HPDE6-E6E7 (cell line): ENCODE measurements around the gene FYN.
"Not testable (repeated sequence)": the region's sequence is repeated elsewhere in the genome, so short reads cannot be mapped to it uniquely, and the experiment has no call there.

Experiments
- DNase-seq: peaks from one replicate; pipeline ENCODE4 v3.0.0; 2011; ENCODE audit warnings: missing footprints; ENCODE audit errors: extremely low spot score

FYN gene

GRCh38 chr6:111662794-111663593, 210.3 kb downstream of the FYN start:
- no peak for DNase-seq

DNA sequence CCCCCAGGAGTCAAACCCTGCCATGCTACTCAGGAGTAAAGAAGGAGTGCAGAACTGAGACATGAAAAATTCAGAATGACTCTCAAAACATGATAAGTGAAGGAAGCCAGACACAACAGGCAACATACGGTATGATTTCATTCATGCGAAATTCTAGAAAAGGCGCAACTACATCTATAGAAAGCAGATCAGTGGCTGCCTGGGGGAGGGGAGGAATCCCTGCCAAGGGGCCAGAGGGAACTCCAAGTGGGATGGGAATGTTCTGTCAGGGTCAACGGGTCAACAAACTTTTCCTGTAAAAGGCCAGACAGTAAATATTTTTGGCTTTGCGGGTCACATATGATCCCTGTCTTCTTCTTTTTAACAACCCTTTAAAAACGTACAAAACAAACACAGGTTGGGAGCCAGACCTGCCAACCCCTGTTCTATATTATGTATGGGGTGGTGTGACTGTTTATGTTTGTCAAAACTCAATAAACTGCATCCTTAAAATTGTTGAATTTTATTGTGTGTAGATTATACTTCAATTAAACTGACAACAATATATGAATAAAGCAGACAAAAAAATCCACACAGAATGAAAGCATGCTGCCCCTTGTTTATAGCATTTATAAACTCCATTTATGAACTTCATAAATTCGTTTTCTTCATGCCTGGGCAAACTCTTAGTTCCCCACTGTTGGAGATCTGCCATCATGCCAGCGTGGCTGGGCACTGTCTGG, 211.0 kb downstream of the FYN start:
- no peak for DNase-seq

DNA sequence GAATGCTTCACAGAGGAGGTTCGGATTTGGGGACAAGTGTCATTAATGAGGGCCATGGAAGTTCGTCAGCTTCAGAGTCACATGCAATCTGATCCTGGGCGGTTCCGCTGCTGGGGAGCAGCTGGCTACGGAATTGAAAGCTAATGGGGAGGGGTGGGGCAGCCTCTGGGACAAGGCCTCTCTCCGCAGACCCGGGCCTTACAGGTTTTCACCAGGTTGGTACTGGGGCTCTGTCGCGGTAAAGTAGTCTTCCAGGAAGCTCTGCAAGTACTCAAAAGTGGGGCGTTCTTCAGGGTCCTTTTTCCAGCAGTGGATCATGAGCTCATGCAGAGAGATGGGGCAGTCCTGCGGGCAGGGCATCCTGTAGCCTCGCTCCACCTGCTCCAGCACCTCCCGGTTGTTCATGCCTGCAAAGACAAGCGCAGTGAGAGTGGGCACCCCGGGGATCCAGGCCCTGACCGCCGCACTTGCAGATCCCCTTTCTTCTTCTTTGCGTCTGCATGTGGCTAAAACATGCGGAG, 211.7 kb downstream of the FYN start:
- DNase-seq = no peak

GRCh38 chr6:111660531-111660930, 212.7 kb downstream of the FYN start:
- no peak for DNase-seq

- DNase-seq = no peak
These were observed 214.6 kb downstream of the FYN start for GRCh38 chr6:111658462-111659154.

- DNase-seq = peak; percentile 31
These were observed 216.1 kb downstream of the FYN start for GRCh38 chr6:111657146-111657545.

DNA sequence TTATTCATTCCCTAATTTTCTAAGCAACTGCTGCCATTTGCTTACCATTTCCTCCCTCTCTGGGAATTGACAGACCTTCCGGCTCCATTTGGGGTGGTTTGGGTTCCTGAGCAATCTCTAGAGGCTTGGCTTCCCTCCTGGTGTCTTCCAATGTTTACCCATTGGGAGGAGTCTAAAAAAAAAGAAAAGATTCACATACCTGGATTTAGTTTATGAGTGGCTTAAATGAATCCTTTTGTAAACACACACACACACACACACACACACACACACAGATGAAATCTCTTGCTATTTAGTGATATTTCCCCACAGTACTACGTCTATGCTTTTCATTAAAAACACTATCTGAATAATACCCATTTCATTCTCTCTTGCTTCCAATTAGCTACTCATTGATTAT, 219.3 kb downstream of the FYN start:
- no peak for DNase-seq

- DNase-seq = no peak
These were observed 219.8 kb downstream of the FYN start for GRCh38 chr6:111653434-111653833.

DNA sequence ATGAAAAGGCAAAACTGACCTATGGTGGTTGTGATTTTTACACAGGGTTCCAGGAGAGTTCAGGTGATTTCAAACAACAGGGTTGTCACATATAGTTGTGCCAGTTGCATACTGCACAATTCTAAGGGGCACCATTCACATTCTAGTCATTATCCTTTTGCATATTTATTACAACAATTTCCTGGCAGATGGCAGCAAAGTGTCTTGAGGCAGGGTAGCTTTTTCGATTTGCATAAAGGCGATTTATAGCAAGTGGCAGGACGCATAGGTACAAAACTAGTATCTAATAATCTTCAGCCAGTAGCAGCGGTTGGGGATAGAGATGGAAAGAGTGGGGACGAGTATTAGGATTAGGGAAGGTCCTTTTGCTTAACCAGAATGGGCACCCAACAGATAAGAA, 221.1 kb downstream of the FYN start:
- DNase-seq = no peak

GRCh38 chr6:111651185-111652034, 221.8 kb downstream of the FYN start:
- no peak for DNase-seq

- no peak for DNase-seq
These were observed 223.2 kb downstream of the FYN start for GRCh38 chr6:111650049-111650448.

DNA sequence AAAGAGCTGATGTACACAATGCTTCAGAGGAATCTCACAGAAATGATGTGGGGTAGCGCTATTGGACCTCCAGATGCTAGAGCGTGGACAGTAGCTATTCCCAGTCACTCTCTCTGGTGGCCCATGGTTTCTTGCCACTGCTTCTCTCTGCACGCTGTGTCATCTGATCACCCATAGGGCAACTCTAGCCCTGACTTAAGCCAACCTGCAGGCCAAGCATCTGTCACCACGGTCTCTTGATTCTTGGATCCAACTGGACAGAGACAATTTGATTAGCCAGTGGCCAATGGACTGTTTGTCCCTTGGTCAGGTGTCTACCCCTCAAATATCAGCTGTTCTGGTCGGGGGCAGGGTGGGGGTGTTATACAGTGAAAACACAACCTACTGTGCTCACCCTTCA, 225.2 kb downstream of the FYN start:
- DNase-seq = no peak

DNA sequence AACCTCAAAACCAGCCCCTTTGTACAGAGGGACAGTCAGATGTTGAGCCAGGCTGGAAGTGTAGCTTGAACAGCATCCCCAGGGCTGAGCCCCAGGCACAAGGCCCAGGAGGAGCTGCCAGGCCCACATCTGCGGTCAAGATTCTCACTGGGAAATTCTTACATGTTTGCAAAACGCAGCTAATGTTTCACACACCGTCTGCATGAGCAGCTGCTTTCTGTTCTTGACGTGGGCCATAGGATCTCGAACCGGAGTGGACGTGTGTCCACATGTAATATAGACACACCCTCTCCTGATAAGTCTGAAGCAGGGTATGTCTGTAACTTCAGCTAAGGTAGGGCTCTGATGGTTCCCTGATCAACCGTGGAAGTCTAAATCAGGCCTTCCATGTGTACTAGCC, 226.3 kb downstream of the FYN start:
- DNase-seq = no peak

- no peak for DNase-seq
These were observed 227.2 kb downstream of the FYN start for GRCh38 chr6:111646034-111646433.

DNA sequence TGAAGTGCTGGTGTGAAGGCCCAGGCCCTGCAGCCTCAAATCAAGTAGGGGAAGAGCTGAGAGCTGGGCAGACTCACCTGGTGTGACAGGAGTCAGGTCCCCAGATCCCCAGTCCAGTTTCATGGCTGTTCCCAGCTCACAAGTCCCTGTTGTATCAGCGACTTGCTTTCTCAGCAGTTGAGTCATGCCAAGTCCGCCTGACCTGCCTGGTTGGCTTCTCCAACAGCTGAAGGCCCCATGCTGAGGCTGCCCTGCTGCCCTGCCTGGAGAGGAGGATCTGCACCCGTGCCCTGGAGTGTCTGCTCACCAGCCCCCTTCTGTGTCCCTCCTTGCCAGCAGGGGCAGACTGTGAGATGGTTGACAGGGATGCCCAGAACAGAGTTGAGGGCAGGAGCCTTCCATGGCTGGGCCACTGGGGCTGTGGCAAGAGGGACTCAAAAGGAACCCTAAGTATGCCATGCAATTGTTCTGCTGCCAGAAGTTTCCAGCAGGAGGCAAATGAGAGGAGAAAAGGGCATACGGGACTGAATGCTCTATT, 228.3 kb downstream of the FYN start:
- no peak for DNase-seq

- DNase-seq = peak; percentile 66
These were observed 230.6 kb downstream of the FYN start for GRCh38 chr6:111642463-111643158.

DNA sequence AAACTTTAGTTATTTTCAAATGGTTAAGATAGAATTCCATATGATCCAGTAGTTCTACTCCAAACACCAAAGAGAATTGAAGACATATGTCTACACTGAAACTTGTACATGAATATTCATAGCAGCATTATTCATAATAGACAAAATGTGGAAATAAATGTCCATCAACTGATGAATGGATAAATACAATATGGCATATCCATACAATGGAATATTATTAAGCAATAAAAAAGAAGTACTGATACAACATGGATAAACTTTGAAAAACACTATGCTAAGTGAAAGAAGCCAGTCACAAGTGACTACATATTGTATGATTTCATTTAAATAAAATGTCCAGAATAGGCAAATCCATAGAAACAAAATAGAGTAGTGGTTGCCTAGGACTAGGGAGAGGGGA, 234.0 kb downstream of the FYN start:
- no peak for DNase-seq

- not testable (repeated sequence) for DNase-seq
These were observed 238.3 kb downstream of the FYN start for GRCh38 chr6:111634981-111635380.

DNA sequence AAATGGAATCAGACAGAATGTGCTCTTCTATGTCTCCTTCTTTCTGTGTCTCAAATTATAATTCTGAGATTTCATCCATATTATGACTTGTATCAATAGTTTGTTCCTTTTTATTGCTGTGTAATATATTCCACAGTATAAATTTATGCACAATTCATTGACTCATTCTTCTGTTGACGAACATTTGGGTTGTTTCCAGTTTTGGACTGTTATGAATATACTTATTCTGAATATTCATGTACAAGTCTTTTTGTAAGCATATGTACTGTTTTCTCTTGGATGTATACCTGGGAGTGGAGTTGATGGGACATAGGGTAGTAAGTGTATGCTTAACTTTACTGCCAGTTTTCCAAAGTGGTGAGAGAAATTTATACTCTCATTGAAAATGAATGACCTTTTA, 239.4 kb downstream of the FYN start:
- DNase-seq = no peak

DNA sequence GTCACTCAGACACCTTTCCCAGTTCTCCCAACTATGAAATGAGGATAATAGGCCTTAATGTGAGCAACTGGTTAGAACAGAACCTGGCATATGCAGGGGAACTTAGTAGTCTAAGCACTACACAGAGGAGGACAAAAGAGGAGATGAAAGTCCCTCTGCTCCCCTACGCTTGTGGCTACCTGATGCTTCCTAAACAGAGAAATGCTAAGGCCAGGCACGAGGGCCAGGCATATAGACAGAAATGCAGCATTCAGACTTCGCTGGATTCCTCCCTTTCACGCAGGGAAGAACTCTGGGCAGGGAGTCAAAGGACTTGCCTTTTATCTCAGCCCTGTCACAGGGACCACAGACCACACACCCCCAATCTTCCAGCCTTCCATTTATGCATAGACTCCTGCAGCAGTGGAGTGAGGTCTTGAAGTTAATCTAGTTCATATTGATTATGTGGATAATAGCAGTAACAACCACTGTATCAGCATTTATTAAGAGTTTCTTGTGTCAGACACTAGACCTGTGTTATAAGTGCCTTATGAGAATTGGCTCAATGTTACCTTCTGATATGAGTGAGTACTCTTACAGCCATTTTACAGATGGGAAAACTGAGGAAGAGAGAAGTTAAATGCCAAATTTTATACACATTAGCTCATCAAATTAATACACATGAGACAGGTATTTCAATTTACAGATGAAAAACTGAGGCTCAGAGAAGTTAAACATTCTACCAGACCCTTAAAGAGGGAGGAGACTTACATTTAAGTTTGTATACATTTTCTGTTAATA, 240.6 kb downstream of the FYN start:
- DNase-seq = no peak
